BE2C (cell line): Measurements from ENCODE around the gene SF3A1. TPM values are rescaled to one million over a fixed set of nuclear protein-coding genes. Genes with fewer than 3 reads are reported as not detected.
"Not testable (repeated sequence)": the region's sequence is repeated elsewhere in the genome, so short reads cannot be mapped to it uniquely, and the experiment has no call there.

Experiments
- DNase-seq: peaks from one replicate; pipeline ENCODE4 v3.0.0-alpha.2; 2020
- H3K27me3 ChIP-seq: fragments of 250-450 bp; sonication (Bioruptor Pico); 2 replicates; pipeline ENCODE4 v1.5.1; 2020; ENCODE audit warnings: mild to moderate bottlenecking
- H3K36me3 ChIP-seq: fragments of 250-450 bp; sonication (Bioruptor Pico); 2 replicates; pipeline ENCODE4 v1.5.1; 2020; ENCODE audit warnings: mild to moderate bottlenecking
- H3K4me1 ChIP-seq: fragments of 250-450 bp; sonication (Bioruptor Pico); 2 replicates; pipeline ENCODE4 v1.5.1; 2020
- H3K4me3 ChIP-seq: 2 replicates; pipeline ENCODE4 v1.5.1; 2011; ENCODE audit warnings: low read depth, low read length
- H3K9me3 ChIP-seq: fragments of 250-450 bp; sonication (Bioruptor Pico); 2 replicates; pipeline ENCODE4 v1.5.1; 2020
- CTCF ChIP-seq: IDR thresholded peaks from 2 replicates; pipeline ENCODE4 v1.5.1; 2012; ENCODE audit warnings: mild to moderate bottlenecking, low read depth, low read length
- polyA plus RNA-seq: library from polyadenylated mRNA; unstranded; fragments of >200 nt; gene quantifications from one replicate; pipeline ENCODE4 v1.2.1, GENCODE V29; 2012; ENCODE audit warnings: low read depth, missing spikeins; ENCODE audit not compliant: insufficient read length, insufficient read depth

The SF3A1 gene
- polyA plus RNA-seq, result 394 TPM

- DNase-seq, result peak; percentile 94
- H3K27me3 ChIP-seq, result no peaks in the 10 kb centered on the region
- no peaks in the 10 kb centered on the region for H3K9me3 ChIP-seq
- H3K4me1 ChIP-seq, result no peaks in the 10 kb centered on the region
- peaks cover 11% of the 10 kb centered on the region for H3K36me3 ChIP-seq
- TF ChIP-seq CTCF, result no peak
- H3K4me3 ChIP-seq, result peak within 1 kb of the TSS; percentile 99
These were observed at the start of gene SF3A1, which contains the start of gene CCDC157 for GRCh38 chr22:30356449-30357235. TSS of gene SF3A1 (minus strand) at chr22:30356894. CDS start at chr22:30356792, 102 bp downstream. TSS of gene CCDC157 (plus strand) at chr22:30357007. CDS start at chr22:30366001, 8,994 bp downstream.

- Histone ChIP-seq H3K36me3 (no peaks in the 10 kb centered on the region), H3K4me1 (no peaks in the 10 kb centered on the region), H3K27me3 (no peaks in the 10 kb centered on the region; the same call in 1 of the 2 replicates), H3K9me3 (no peaks in the 10 kb centered on the region), H3K4me3 (no peak overlapping the region)
- no peak for TF ChIP-seq CTCF
- DNase-seq, result no peak
These were observed 49.7 kb upstream of the SF3A1 start for GRCh38 chr22:30406400-30406799.

- H3K4me1 ChIP-seq, result no peaks in the 10 kb centered on the region
- H3K4me3 ChIP-seq, result no peak overlapping the region
- TF ChIP-seq CTCF, result no peak
- no peaks in the 10 kb centered on the region; the same call in 1 of the 2 replicates for H3K27me3 ChIP-seq
- H3K9me3 ChIP-seq, result no peaks in the 10 kb centered on the region
- no peaks in the 10 kb centered on the region for H3K36me3 ChIP-seq
- no peak for DNase-seq
These were observed 49.0 kb upstream of the SF3A1 start for GRCh38 chr22:30405731-30406130.

- Histone ChIP-seq H3K4me1 (no peaks in the 10 kb centered on the region), H3K36me3 (no peaks in the 10 kb centered on the region), H3K9me3 (no peaks in the 10 kb centered on the region), H3K27me3 (no peaks in the 10 kb centered on the region; the same call in 1 of the 2 replicates), H3K4me3 (no peak overlapping the region)
- no peak for TF ChIP-seq CTCF
- no peak for DNase-seq
These were observed 47.6 kb upstream of the SF3A1 start for GRCh38 chr22:30404307-30404706.

GRCh38 chr22:30402766-30403104 lies 46.0 kb upstream of the SF3A1 start:
- H3K4me1 ChIP-seq, H3K4me3 ChIP-seq, H3K27me3 ChIP-seq, H3K9me3 ChIP-seq, DNase-seq, H3K36me3 ChIP-seq: not testable (repeated sequence)

- H3K27me3 ChIP-seq, result peaks cover 5% of the 10 kb centered on the region
- no peaks in the 10 kb centered on the region for H3K36me3 ChIP-seq
- DNase-seq, result no peak
- H3K9me3 ChIP-seq, result no peaks in the 10 kb centered on the region
- no peak for TF ChIP-seq CTCF
- no peak overlapping the region for H3K4me3 ChIP-seq
- H3K4me1 ChIP-seq, result no peaks in the 10 kb centered on the region
These were observed 45.5 kb upstream of the SF3A1 start for GRCh38 chr22:30402028-30402765.

- not testable (repeated sequence) for H3K4me3 ChIP-seq, H3K27me3 ChIP-seq, H3K9me3 ChIP-seq, DNase-seq, H3K4me1 ChIP-seq, H3K36me3 ChIP-seq
These were observed 44.3 kb upstream of the SF3A1 start for GRCh38 chr22:30401024-30401423.
